GM23338 (cell line): ENCODE results near the gene SLC50A1. TPM values are rescaled to one million over a fixed set of nuclear protein-coding genes. Genes with fewer than 3 reads are reported as not detected.

Experiments
- ATAC-seq: fragments of 200-7000 bp; cut with Tn5 transposase; 3 replicates; pipeline ENCODE4 v1.9.1; 2020
- DNase-seq: peaks from one replicate; pipeline ENCODE4 v3.0.0-alpha.2; 2015; ENCODE audit warnings: low spot score
- H2AFZ ChIP-seq: fragments of 200-600 bp; sonication (generic); 2 replicates; pipeline ENCODE4 v1.8.0; 2016; ENCODE audit warnings: antibody characterized with exemption, mild to moderate bottlenecking, moderate library complexity
- H3F3A ChIP-seq: fragments of 200-600 bp; sonication (generic); replicated peaks from 2 replicates; pipeline ENCODE4 v1.8.0; 2017; ENCODE audit warnings: antibody characterized with exemption, mixed run types, low read depth
- H3K27ac ChIP-seq: fragments of 200-600 bp; sonication (generic); 2 replicates; pipeline ENCODE4 v1.6.1; 2016; ENCODE audit warnings: low read depth
- H3K27me3 ChIP-seq: fragments of 200-600 bp; sonication (generic); 2 replicates; pipeline ENCODE4 v1.8.0; 2016; ENCODE audit warnings: mild to moderate bottlenecking, mixed run types, moderate library complexity; ENCODE audit not compliant: insufficient read depth
- H3K36me3 ChIP-seq: fragments of 200-600 bp; sonication (generic); 2 replicates; pipeline ENCODE4 v1.8.0; 2016; ENCODE audit warnings: mild to moderate bottlenecking; ENCODE audit not compliant: insufficient read depth
- H3K4me1 ChIP-seq: fragments of 200-600 bp; sonication (generic); 2 replicates; pipeline ENCODE4 v1.8.0; 2016; ENCODE audit warnings: mild to moderate bottlenecking, moderate library complexity; ENCODE audit not compliant: insufficient read depth
- H3K4me2 ChIP-seq: fragments of 200-600 bp; sonication (generic); 2 replicates; pipeline ENCODE4 v1.7.1; 2017; ENCODE audit warnings: mixed run types
- H3K4me3 ChIP-seq: fragments of 200-600 bp; sonication (generic); 2 replicates; pipeline ENCODE4 v1.6.1; 2016; ENCODE audit warnings: mixed run types
- H3K79me2 ChIP-seq: fragments of 200-600 bp; sonication (generic); replicated peaks from 2 replicates; pipeline ENCODE4 v1.8.0; 2017; ENCODE audit warnings: mild to moderate bottlenecking; ENCODE audit not compliant: insufficient read depth
- H3K9me2 ChIP-seq: fragments of 200-600 bp; sonication (generic); 2 replicates; pipeline ENCODE4 v1.8.0; 2017; ENCODE audit not compliant: insufficient read depth
- H4K20me1 ChIP-seq: fragments of 200-600 bp; sonication (generic); replicated peaks from 2 replicates; pipeline ENCODE4 v1.8.0; 2017; ENCODE audit warnings: mild to moderate bottlenecking; ENCODE audit not compliant: insufficient read depth
- H3K27ac Mint-ChIP-seq: 2 replicates; pipeline ENCODE4 v1.8.0; 2020; ENCODE audit warnings: inconsistent platforms, mild to moderate bottlenecking, moderate library complexity, mixed read lengths
- H3K27me3 Mint-ChIP-seq: 3 replicates; pipeline ENCODE4 v1.8.0; 2022; ENCODE audit warnings: low read depth, mild to moderate bottlenecking, moderate library complexity, mixed read lengths, inconsistent platforms; ENCODE audit not compliant: insufficient read depth, poor library complexity
- H3K36me3 Mint-ChIP-seq: 3 replicates; pipeline ENCODE4 v1.8.0; 2021; ENCODE audit warnings: low read depth, mild to moderate bottlenecking, inconsistent platforms, moderate library complexity, mixed read lengths
- H3K4me1 Mint-ChIP-seq: 3 replicates; pipeline ENCODE4 v1.8.0; 2020; ENCODE audit warnings: mild to moderate bottlenecking, inconsistent platforms, mixed read lengths
- H3K4me3 Mint-ChIP-seq: 3 replicates; pipeline ENCODE4 v1.8.0; 2021; ENCODE audit warnings: moderate library complexity, mild to moderate bottlenecking, inconsistent platforms, mixed read lengths
- H3K9me3 Mint-ChIP-seq: 3 replicates; pipeline ENCODE4 v1.8.0; 2020; ENCODE audit warnings: moderate library complexity, mild to moderate bottlenecking, inconsistent platforms, mixed read lengths
- CTCF ChIP-seq, 2 experiments: fragments of 200-600 bp in 1 of 2; sonication (generic) in 1 of 2; conservative IDR thresholded peaks; 2 replicates each; pipeline versions ENCODE4 v1.5.1 to v1.6.1; 2016 to 2017; ENCODE audit warnings: antibody characterized with exemption in 2 of 2, low read depth in 2 of 2, mild to moderate bottlenecking in 2 of 2, moderate library complexity in 1 of 2
- EZH2 ChIP-seq: fragments of 200-600 bp; sonication (generic); IDR thresholded peaks from one replicate; pipeline ENCODE4 v1.8.0; 2017; ENCODE audit warnings: antibody characterized with exemption, mild to moderate bottlenecking, low read depth; ENCODE audit not compliant: unreplicated experiment
- EZH2phosphoT487 ChIP-seq: fragments of 200-600 bp; sonication (generic); IDR thresholded peaks from one replicate; pipeline ENCODE4 v1.8.1; 2018; ENCODE audit warnings: antibody characterized with exemption; ENCODE audit not compliant: unreplicated experiment
- JUNB ChIP-seq: IDR thresholded peaks from one replicate; pipeline ENCODE4 v1.6.1; 2016; ENCODE audit warnings: antibody characterized with exemption; ENCODE audit not compliant: unreplicated experiment
- POLR2AphosphoS5 ChIP-seq: IDR thresholded peaks from 2 replicates; pipeline ENCODE4 v1.6.1; 2016; ENCODE audit warnings: antibody characterized with exemption, low read depth
- STAT1 ChIP-seq: IDR thresholded peaks from one replicate; pipeline ENCODE4 v1.6.1; 2016; ENCODE audit warnings: antibody characterized with exemption; ENCODE audit not compliant: unreplicated experiment
- ZNF114 ChIP-seq: fragments of 250-450 bp; sonication (Bioruptor Pico); IDR thresholded peaks from 2 replicates; pipeline ENCODE4 v1.5.0; 2020; ENCODE audit warnings: mild to moderate bottlenecking, moderate library complexity
- ZNF331 ChIP-seq: fragments of 250-450 bp; sonication (Bioruptor Pico); IDR thresholded peaks from 2 replicates; pipeline ENCODE4 v1.5.0; 2020; ENCODE audit warnings: low read depth, mild to moderate bottlenecking, moderate library complexity
- polyA plus RNA-seq: library from polyadenylated mRNA; unstranded; fragments of >200 nt; fragmentation: Nextera tagmentation; extraction: Ambion mirVana; gene quantifications from 2 replicates; pipeline ENCODE4 v1.2.1, GENCODE V29; 2016
- total RNA-seq: library from RNA; depleted of rRNA; stranded (reverse); fragments of >200 nt; shearing (Covaris generic); gene quantifications from 2 replicates; pipeline ENCODE4 v1.2.3, GENCODE V29; 2014

SLC50A1 gene
- total and polyA plus RNA-seq, 2 experiments from 2014 or later: 30.0 to 63.9 TPM

- no peak; the same call in 2 of the 3 replicates for ATAC-seq
- peaks cover 31% of the 10 kb centered on the region for H3K4me1 Mint-ChIP-seq
- no peak overlapping the region for H3K4me3 ChIP-seq
- H3K4me2 ChIP-seq: 0 out of 2 replicates have a peak overlapping the region, but pooled peaks have one; percentile 43
- no peak overlapping the region for H3K27ac Mint-ChIP-seq
- H3K27me3 ChIP-seq: no peaks in the 10 kb centered on the region
- H3K36me3 ChIP-seq: no peaks in the 10 kb centered on the region
- no peaks in the 10 kb centered on the region for H3K79me2 ChIP-seq
- H4K20me1 ChIP-seq: no peaks in the 10 kb centered on the region
- peak overlapping the region; percentile 12; the same call in 1 of the 3 replicates for H3K4me3 Mint-ChIP-seq
- no peak overlapping the region for H3K27ac ChIP-seq
- peaks cover 16% of the 10 kb centered on the region for H3K36me3 Mint-ChIP-seq
- H3K4me1 ChIP-seq: peaks cover 17% of the 10 kb centered on the region
- H3K9me3 Mint-ChIP-seq: 0 out of 3 replicates have a peak, but pooled peaks cover 2% of the 10 kb centered on the region
- 0 out of 2 replicates have a peak, but pooled peaks cover 3% of the 10 kb centered on the region for H3F3A ChIP-seq
- H3K27me3 Mint-ChIP-seq: peaks cover 22% of the 10 kb centered on the region
- no peaks in the 10 kb centered on the region for H3K9me2 ChIP-seq
- TF ChIP-seq CTCF (conservative IDR thresholded peaks at IDR 0.05; ENCODE audit: low read depth in 2 of 2) (no peak), POLR2AphosphoS5 (no peak), JUNB (no peak), ZNF331 (no peak), ZNF114 (no peak)
- H2AFZ ChIP-seq: no peak overlapping the region
- no peak for DNase-seq
These were observed 51.3 kb downstream of the SLC50A1 start for GRCh38 chr1:155186794-155187455.

GRCh38 chr1:155187456-155187891 lies 51.8 kb downstream of the SLC50A1 start:
- Mint-ChIP-seq H3K36me3 (peaks cover 13% of the 10 kb centered on the region), H3K9me3 (0 out of 3 replicates have a peak, but pooled peaks cover 2% of the 10 kb centered on the region), H3K4me3 (peak overlapping the region; percentile 14; the same call in 1 of the 3 replicates), H3K4me1 (peaks cover 37% of the 10 kb centered on the region), H3K27ac (no peak overlapping the region), H3K27me3 (peaks cover 27% of the 10 kb centered on the region)
- no peaks in the 10 kb centered on the region for H4K20me1 ChIP-seq
- H3K4me3 ChIP-seq: no peak overlapping the region
- DNase-seq: peak; percentile 40
- no peak for TF ChIP-seq EZH2
- no peak for TF ChIP-seq POLR2AphosphoS5
- no peak for TF ChIP-seq ZNF114
- no peak for TF ChIP-seq ZNF331
- no peak for TF ChIP-seq CTCF (conservative IDR thresholded peaks at IDR 0.05; ENCODE audit: low read depth in 2 of 2)
- no peak for TF ChIP-seq JUNB
- TF ChIP-seq EZH2phosphoT487: no peak
- TF ChIP-seq STAT1: no peak
- no peak overlapping the region for H3K27ac ChIP-seq
- no peaks in the 10 kb centered on the region for H3K36me3 ChIP-seq
- peaks cover 18% of the 10 kb centered on the region for H3K4me1 ChIP-seq
- no peaks in the 10 kb centered on the region for H3K27me3 ChIP-seq
- no peak overlapping the region for H3K4me2 ChIP-seq
- no peaks in the 10 kb centered on the region for H3K9me2 ChIP-seq
- ATAC-seq: peak; percentile 39
- H3K79me2 ChIP-seq: no peaks in the 10 kb centered on the region
- H3F3A ChIP-seq: peaks cover 8% of the 10 kb centered on the region; the same call in 1 of the 2 replicates
- no peak overlapping the region for H2AFZ ChIP-seq
